Measurements from ENCODE around the gene DRG2.

The DRG2 gene

GRCh38 chr17:18117982-18118975 is 30.5 kb downstream of the DRG2 start:
- DNase-seq, result no peak

- DNase-seq, result no peak
Observed at GRCh38 chr17:18119166-18119745, 31.5 kb downstream of the DRG2 start.

GRCh38 chr17:18119938-18120337 is 32.2 kb downstream of the DRG2 start:
- DNase-seq, result no peak

GRCh38 chr17:18120461-18121017 is 32.8 kb downstream of the DRG2 start:
- no peak for DNase-seq

GRCh38 chr17:18121144-18121910 is 33.6 kb downstream of the DRG2 start:
- DNase-seq, result no peak

- DNase-seq, result no peak
Observed at GRCh38 chr17:18122990-18123753, 35.4 kb downstream of the DRG2 start.

- DNase-seq, result no peak
Observed at GRCh38 chr17:18124345-18125126, 36.8 kb downstream of the DRG2 start.

GRCh38 chr17:18129041-18129502 is 41.3 kb downstream of the DRG2 start:
- no peak for DNase-seq

GRCh38 chr17:18132711-18133110 is 45.0 kb downstream of the DRG2 start:
- DNase-seq, result no peak

GRCh38 chr17:18136357-18136756 is 48.6 kb downstream of the DRG2 start:
- no peak for DNase-seq

- DNase-seq, result no peak
Observed at GRCh38 chr17:18138065-18138749, 50.5 kb downstream of the DRG2 start.

GRCh38 chr17:18139092-18139491 is 51.3 kb downstream of the DRG2 start:
- no peak for DNase-seq

- DNase-seq, result no peak
Observed at GRCh38 chr17:18139498-18139897, 51.8 kb downstream of the DRG2 start.

- no peak for DNase-seq
Observed at GRCh38 chr17:18139949-18140348, 52.2 kb downstream of the DRG2 start.

GRCh38 chr17:18140648-18141047 is 52.9 kb downstream of the DRG2 start:
- DNase-seq, result no peak

GRCh38 chr17:18141210-18141803 is 53.6 kb downstream of the DRG2 start:
- peak in 5 of 6 experiments; percentile 5 to 75 (median 30) for DNase-seq

- no peak for DNase-seq
Observed at GRCh38 chr17:18142417-18142816, 54.7 kb downstream of the DRG2 start.

GRCh38 chr17:18143044-18143936 is 55.5 kb downstream of the DRG2 start:
- DNase-seq, result no peak

GRCh38 chr17:18144261-18144660 is 56.5 kb downstream of the DRG2 start:
- DNase-seq, result no peak
